Raji (cell line): ENCODE data around the gene GAPT.

ENCODE experiments used
- POLR2A ChIP-seq: IDR thresholded peaks from 2 replicates; pipeline ENCODE4 v1.6.1; 2011; ENCODE audit warnings: low read depth, low read length, control low read depth; ENCODE audit not compliant: insufficient read depth

Gene GAPT

GRCh38 chr5:58458141-58458742, 33.0 kb upstream of the GAPT start:
- TF ChIP-seq POLR2A = no peak

GRCh38 chr5:58458743-58459145, 32.5 kb upstream of the GAPT start:
- TF ChIP-seq POLR2A = no peak

- no peak for TF ChIP-seq POLR2A
Measured at GRCh38 chr5:58459146-58460001, 31.9 kb upstream of the GAPT start.

GRCh38 chr5:58460002-58460731, 31.1 kb upstream of the GAPT start, which contains the start of gene PLK2:
Gene PLK2 (minus strand): TSS chr5:58460086. CDS start chr5:58459959, 127 bp downstream.
- no peak for TF ChIP-seq POLR2A

- no peak for TF ChIP-seq POLR2A
Measured at GRCh38 chr5:58460732-58461286, 30.4 kb upstream of the GAPT start.

- TF ChIP-seq POLR2A = no peak
Measured at GRCh38 chr5:58462154-58462553, 29.1 kb upstream of the GAPT start.

- TF ChIP-seq POLR2A = no peak
Measured at GRCh38 chr5:58462623-58463230, 28.5 kb upstream of the GAPT start.

GRCh38 chr5:58466939-58467338, 24.3 kb upstream of the GAPT start:
- TF ChIP-seq POLR2A = no peak

- TF ChIP-seq POLR2A = no peak
Measured at GRCh38 chr5:58469896-58470295, 21.3 kb upstream of the GAPT start.

GRCh38 chr5:58475404-58475803, 15.8 kb upstream of the GAPT start:
- TF ChIP-seq POLR2A = no peak

- no peak for TF ChIP-seq POLR2A
Measured at GRCh38 chr5:58477760-58478376, 13.4 kb upstream of the GAPT start.

GRCh38 chr5:58481066-58481676, 10.1 kb upstream of the GAPT start:
- TF ChIP-seq POLR2A = no peak

- no peak for TF ChIP-seq POLR2A
Measured at GRCh38 chr5:58481828-58482227, 9.4 kb upstream of the GAPT start.

GRCh38 chr5:58482536-58482935, 8.7 kb upstream of the GAPT start:
- TF ChIP-seq POLR2A = no peak

GRCh38 chr5:58484505-58484904, 6.7 kb upstream of the GAPT start:
- TF ChIP-seq POLR2A = no peak

- TF ChIP-seq POLR2A = no peak
Measured at GRCh38 chr5:58486290-58486689, 4.9 kb upstream of the GAPT start.
